HT-29 (cell line): ENCODE data around the gene UBQLN4. TPM values are rescaled to one million over a fixed set of nuclear protein-coding genes. Genes with fewer than 3 reads are reported as not detected.
"Not testable (repeated sequence)": the region's sequence is repeated elsewhere in the genome, so short reads cannot be mapped to it uniquely, and the experiment has no call there.

Experiments
- DNase-seq: peaks from one replicate; pipeline ENCODE4 v3.0.0-alpha.2; 2015; ENCODE audit warnings: low spot score
- total RNA-seq: library from RNA; depleted of rRNA; stranded (reverse); fragments of >200 nt; shearing (Covaris generic); gene quantifications from 2 replicates; pipeline ENCODE4 v1.2.3, GENCODE V29; 2014

UBQLN4 gene
- total RNA-seq, 1 experiment from 2014 or later: 41.0 TPM

- peak; percentile 51 for DNase-seq
These were observed 8.6 kb upstream of the UBQLN4 start for GRCh38 chr1:156062189-156062588.

GRCh38 chr1:156060937-156061636, 7.5 kb upstream of the UBQLN4 start, which contains the start of gene RAB25:
Gene RAB25 (plus strand): TSS chr1:156061160. CDS start chr1:156061401, 241 bp downstream.
- DNase-seq: peak; percentile 94

- DNase-seq: no peak
These were observed 2.8 kb upstream of the UBQLN4 start for GRCh38 chr1:156056326-156056849.

- no peak for DNase-seq
These were observed 1.9 kb upstream of the UBQLN4 start for GRCh38 chr1:156055281-156056048.

- DNase-seq: peak; percentile 98
These were observed 1.1 kb upstream of the UBQLN4 start, which contains the start of gene LAMTOR2 for GRCh38 chr1:156054500-156055280. Gene LAMTOR2 (plus strand): TSS chr1:156054782. CDS start chr1:156054890, 108 bp downstream.

GRCh38 chr1:156052862-156053767, 483 bp downstream of the UBQLN4 start:
- DNase-seq: peak; percentile 72

- no peak for DNase-seq
These were observed 2.4 kb downstream of the UBQLN4 start for GRCh38 chr1:156051011-156051725.

GRCh38 chr1:156050376-156050775, 3.2 kb downstream of the UBQLN4 start:
- no peak for DNase-seq

GRCh38 chr1:156048663-156049258, 4.8 kb downstream of the UBQLN4 start:
- DNase-seq: no peak

GRCh38 chr1:156045076-156045475, 8.5 kb downstream of the UBQLN4 start:
- DNase-seq: no peak

GRCh38 chr1:156042828-156043227, 10.8 kb downstream of the UBQLN4 start:
- no peak for DNase-seq

- DNase-seq: not testable (repeated sequence)
These were observed 18.6 kb downstream of the UBQLN4 start for GRCh38 chr1:156034991-156035390.

- no peak for DNase-seq
These were observed 20.6 kb downstream of the UBQLN4 start for GRCh38 chr1:156033011-156033410.

- no peak for DNase-seq
These were observed 27.0 kb downstream of the UBQLN4 start for GRCh38 chr1:156026588-156026987.

GRCh38 chr1:156025876-156026275, 27.7 kb downstream of the UBQLN4 start:
- DNase-seq: peak; percentile 76

- no peak for DNase-seq
These were observed 28.8 kb downstream of the UBQLN4 start for GRCh38 chr1:156024801-156025200.

GRCh38 chr1:156021954-156022353, 31.6 kb downstream of the UBQLN4 start:
- no peak for DNase-seq

GRCh38 chr1:156021093-156021428, 32.5 kb downstream of the UBQLN4 start:
- DNase-seq: no peak

GRCh38 chr1:156020293-156021092, 33.1 kb downstream of the UBQLN4 start, which contains the start of gene SSR2:
Gene SSR2 (minus strand): TSS chr1:156020951. CDS start chr1:156020167, 784 bp downstream.
- peak; percentile 91 for DNase-seq
